Endothelial cell of umbilical vein (primary cell): ENCODE measurements around the gene UBE2Q2. TPM values are rescaled to one million over a fixed set of nuclear protein-coding genes. Genes with fewer than 3 reads are reported as not detected.

Experiments
- BruUV-seq: library from RNA; stranded (reverse); fragments of 400-500 nt; replicated peaks from 2 replicates; lab custom pipeline; 2021; lab: Mats Ljungman, UMichigan
- CTCF ChIA-PET: fragments of 300-600, 350-600 bp; sonication (Branson Sonifier 250); formaldehyde crosslinking; loops from one replicate; lab custom pipeline; 2021; ENCODE audit warnings: antibody characterized with exemption, inconsistent platforms; lab: Charles Lee
- POLR2A ChIA-PET: fragments of 300-600, 350-600 bp; sonication (Branson Sonifier 250); formaldehyde crosslinking; loops from one replicate; lab custom pipeline; 2021; ENCODE audit warnings: antibody characterized with exemption, inconsistent platforms; lab: Charles Lee
- DNase-seq: peaks from one replicate; pipeline ENCODE4 v3.0.0-alpha.2; 2011; ENCODE audit warnings: low read depth, low spot score
- FAIRE-seq: peaks from 2 replicates; lab custom pipeline; 2011; peaks lifted over from hg19 to GRCh38; lab: Jason Lieb, UNC
- H2AFZ ChIP-seq: 2 replicates; pipeline ENCODE4 v1.6.0; 2012; ENCODE audit warnings: low read depth, low read length, control low read depth, inconsistent platforms
- H3K27ac ChIP-seq: 2 replicates; pipeline ENCODE4 v1.5.1; 2011; ENCODE audit warnings: low read depth, mild to moderate bottlenecking, control low read depth, low read length, moderate library complexity; ENCODE audit not compliant: insufficient read depth
- H3K27me3 ChIP-seq, 2 experiments: 2 replicates each; pipeline versions ENCODE4 v1.6.0 to v1.6.1; 2011; ENCODE audit warnings: low read length in 2 of 2, mixed read lengths in 1 of 2; ENCODE audit not compliant: control insufficient read depth in 2 of 2, insufficient read depth in 2 of 2
- H3K36me3 ChIP-seq, 2 experiments: 2 replicates in 1 of 2; 3 replicates in 1 of 2; pipeline ENCODE4 v1.5.1; 2011; ENCODE audit warnings: low read length in 2 of 2, mild to moderate bottlenecking in 1 of 2, moderate library complexity in 1 of 2; ENCODE audit not compliant: control insufficient read depth in 2 of 2, insufficient read depth in 2 of 2; ENCODE audit errors: extremely low read depth in 1 of 2
- H3K4me1 ChIP-seq: 3 replicates; pipeline ENCODE4 v1.5.1; 2011; ENCODE audit warnings: mild to moderate bottlenecking, low read length; ENCODE audit not compliant: control insufficient read depth, insufficient read depth; ENCODE audit errors: extremely low read depth
- H3K4me2 ChIP-seq: 2 replicates; pipeline ENCODE4 v1.6.1; 2011; ENCODE audit warnings: low read length, control low read depth, mixed read lengths; ENCODE audit not compliant: insufficient read depth
- H3K4me3 ChIP-seq, 3 experiments: fragments of 200-600 bp in 1 of 3; sonication (generic), shearing (Covaris generic) in 1 of 3; replicated peaks in 1 of 3; 2 replicates each; pipeline ENCODE4 v1.5.1; 2011 to 2016; ENCODE audit warnings: control low read depth in 3 of 3, low read length in 3 of 3, mild to moderate bottlenecking in 2 of 3, inconsistent platforms in 1 of 3, low read depth in 1 of 3, moderate library complexity in 1 of 3; ENCODE audit not compliant: insufficient read depth in 1 of 3
- H3K79me2 ChIP-seq: 2 replicates; pipeline ENCODE4 v1.6.0; 2012; ENCODE audit warnings: low read length, inconsistent platforms; ENCODE audit not compliant: control insufficient read depth, insufficient read depth
- H3K9ac ChIP-seq: replicated peaks from 2 replicates; pipeline ENCODE3; 2011; ENCODE audit warnings: low read length, control low read depth; ENCODE audit not compliant: insufficient read depth; ENCODE audit errors: extremely low read depth
- H3K9me1 ChIP-seq: replicated peaks from 3 replicates; pipeline ENCODE4 v1.6.0; 2011; ENCODE audit warnings: mild to moderate bottlenecking, low read length; ENCODE audit not compliant: control insufficient read depth, insufficient read depth; ENCODE audit errors: extremely low read depth
- H3K9me3 ChIP-seq: replicated peaks from 2 replicates; pipeline ENCODE4 v1.5.1; 2012; ENCODE audit warnings: low read length, inconsistent platforms; ENCODE audit not compliant: control insufficient read depth, insufficient read depth
- H4K20me1 ChIP-seq: replicated peaks from 2 replicates; pipeline ENCODE3; 2011; ENCODE audit warnings: mild to moderate bottlenecking, low read length; ENCODE audit not compliant: control insufficient read depth, insufficient read depth; ENCODE audit errors: extremely low read depth
- EZH2 ChIP-seq: IDR thresholded peaks from 2 replicates; pipeline ENCODE4 v1.6.1; 2012; ENCODE audit warnings: borderline replicate concordance, low read depth, mild to moderate bottlenecking, moderate library complexity, low read length, inconsistent platforms; ENCODE audit not compliant: severe bottlenecking
- FOS ChIP-seq: IDR thresholded peaks from 2 replicates; pipeline ENCODE4 v1.6.1; 2011; ENCODE audit warnings: mild to moderate bottlenecking, low read length, moderate library complexity, borderline replicate concordance; ENCODE audit not compliant: insufficient read depth
- GATA2 ChIP-seq: IDR thresholded peaks from 2 replicates; pipeline ENCODE4 v1.7.0; 2011; ENCODE audit warnings: low read depth, mild to moderate bottlenecking, moderate library complexity, mixed read lengths, low read length; ENCODE audit not compliant: insufficient read length, insufficient read depth
- JUN ChIP-seq: IDR thresholded peaks from 2 replicates; pipeline ENCODE4 v1.6.1; 2011; ENCODE audit warnings: borderline replicate concordance, low read depth; ENCODE audit not compliant: insufficient read length, insufficient read depth
- MYC ChIP-seq: IDR thresholded peaks from one replicate; pipeline ENCODE4 v1.6.1; 2011; ENCODE audit warnings: mild to moderate bottlenecking, low read depth, low read length
- POLR2A ChIP-seq: IDR thresholded peaks from 2 replicates; pipeline ENCODE4 v1.6.1; 2012; ENCODE audit warnings: low read depth, mild to moderate bottlenecking, control low read depth, low read length
- POLR2AphosphoS5 ChIP-seq: IDR thresholded peaks from 2 replicates; pipeline ENCODE4 v1.6.1; 2012; ENCODE audit warnings: low read depth, mild to moderate bottlenecking, control low read depth, low read length, moderate library complexity; ENCODE audit not compliant: insufficient read depth
- dilution Hi-C: fragments of 300-500 bp; cut with MboI; formaldehyde crosslinking; loops from one replicate; pipeline ENCODE4 v1.15.0; 2019; ENCODE audit warnings: low sequenced_read_pairs; ENCODE audit not compliant: extremely low pct_ligation_motif_present
- intact Hi-C: fragments of 100-400 bp; cut with micrococcal nuclease; formaldehyde crosslinking; loops from one replicate; pipeline ENCODE4 v1.10.0; 2022
- polyA plus RNA-seq, 4 experiments: library from polyadenylated mRNA; depleted of rRNA in 3 of 4; stranded (reverse) in 3 of 4; unstranded in 1 of 4; fragments of >200 nt; gene quantifications; 2 replicates each; pipeline versions ENCODE4 v1.2.1 to v1.2.3, GENCODE V29; 2011 to 2012; ENCODE audit warnings: missing spikeins in 1 of 4
- total RNA-seq: library from RNA; stranded (reverse); gene quantifications from 2 replicates; pipeline ENCODE4 v1.2.3, GENCODE V29; 2021
- TF ChIP-seq, protein P1 (sequence below): IDR thresholded peaks from 2 replicates; pipeline ENCODE4 v1.6.1; 2011; ENCODE audit not compliant: insufficient read depth, insufficient read length
- TF ChIP-seq, protein P2 (sequence below), 2 donors: IDR thresholded peaks; 1 replicate in 1 of 2; 2 replicates in 1 of 2; pipeline ENCODE4 v1.5.1; 2011; ENCODE audit warnings: low read length in 2 of 2, mild to moderate bottlenecking in 2 of 2, moderate library complexity in 2 of 2, control low read depth in 1 of 2, inconsistent platforms in 1 of 2, low read depth in 1 of 2; ENCODE audit not compliant: insufficient read depth in 1 of 2; ENCODE audit errors: extremely low read depth in 1 of 2

The UBE2Q2 gene
- total and polyA plus RNA-seq, 2 donors (not counting 3 experiments of a cell fraction or from before 2014, with no cell fraction given) = 12.9 to 32.8 TPM

DNA sequence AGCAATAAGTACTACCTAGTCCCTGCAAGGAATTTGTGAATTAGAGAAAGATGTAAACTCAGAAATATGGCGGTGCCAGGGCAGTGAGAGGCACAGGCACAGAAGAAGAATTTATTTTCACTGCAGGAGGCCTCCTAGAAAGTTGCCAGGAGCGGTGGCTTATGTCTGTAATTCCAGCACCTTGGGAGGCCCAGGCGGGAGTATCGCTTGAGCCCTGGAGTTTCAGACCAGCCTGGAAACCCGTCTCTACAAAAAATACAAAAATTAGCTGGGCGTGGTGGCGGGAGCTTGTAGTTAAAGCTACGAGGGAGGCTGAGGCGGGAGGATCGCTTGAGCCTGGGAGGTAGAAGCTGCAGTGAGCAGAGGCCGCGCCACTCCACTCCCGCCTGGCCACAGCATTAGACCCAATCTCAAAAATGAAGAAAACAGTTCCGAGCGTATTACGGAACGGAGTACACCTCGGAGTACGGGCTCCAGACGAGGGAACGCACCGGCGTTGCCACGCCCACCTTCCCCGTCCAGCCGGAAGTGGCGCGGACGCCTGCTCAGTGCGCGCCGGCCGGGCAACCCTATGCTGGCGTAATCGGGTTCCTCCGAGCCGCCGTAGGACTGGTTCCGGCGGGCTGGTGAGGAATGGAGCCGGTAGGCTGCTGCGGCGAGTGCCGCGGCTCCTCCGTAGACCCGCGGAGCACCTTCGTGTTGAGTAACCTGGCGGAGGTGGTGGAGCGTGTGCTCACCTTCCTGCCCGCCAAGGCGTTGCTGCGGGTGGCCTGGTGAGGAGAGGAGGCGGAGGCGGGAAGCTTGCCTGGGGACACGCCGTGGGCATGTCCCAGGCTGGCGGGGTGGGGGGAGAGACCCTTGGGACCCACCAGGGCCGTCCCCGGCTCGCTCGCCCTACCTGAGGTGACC lies 60.3 kb downstream of the UBE2Q2 start, which contains the start of gene FBXO22:
Gene FBXO22 (plus strand): TSS at position 548 of the 909 bp plus-strand sequence. CDS start 86 bp downstream, at position 634.
- peak; percentile 92 for FAIRE-seq
- Histone ChIP-seq H3K27me3 (no peaks in the 10 kb centered on the region), H3K36me3 (no peaks in the 10 kb centered on the region), H3K79me2 (peaks cover 33% of the 10 kb centered on the region), H4K20me1 (peaks cover 3% of the 10 kb centered on the region), H3K4me2 (peak within 1 kb of the TSS; percentile 68), H3K9me3 (no peaks in the 10 kb centered on the region), H2AFZ (peak within 1 kb of the TSS; percentile 68), H3K9me1 (no peaks in the 10 kb centered on the region), H3K27ac (peak within 1 kb of the TSS; percentile 43), H3K4me3 (peak within 1 kb of the TSS; percentile 73 to 87 (median 82)), H3K4me1 (peaks cover 3% of the 10 kb centered on the region), H3K9ac (peak within 1 kb of the TSS; percentile 74)
- dilution Hi-C loops (no loop called here), intact Hi-C loops (loop anchor here (1.0 kb wide), 1 partner anchor 59 kb away; no protein-coding TSS in a partner anchor)
- ChIA-PET CTCF (interaction anchor here (0.9 to 2.0 kb wide), 3 partner anchors 18 to 94 kb away, joined by 3 to 6 read pairs (median 4); partner anchors contain the start of gene UBE2Q2), POLR2A (no interaction called here)
- peak; percentile 90 for DNase-seq
- TF ChIP-seq POLR2A (peak; percentile 93), FOS (peak; percentile 16), MYC (peak; percentile 26), POLR2AphosphoS5 (peak; percentile 98)
- TF ChIP-seq, protein P1, sequence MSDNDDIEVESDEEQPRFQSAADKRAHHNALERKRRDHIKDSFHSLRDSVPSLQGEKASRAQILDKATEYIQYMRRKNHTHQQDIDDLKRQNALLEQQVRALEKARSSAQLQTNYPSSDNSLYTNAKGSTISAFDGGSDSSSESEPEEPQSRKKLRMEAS = no peak
- BruUV-seq = TSS peak; percentile 90

DNA sequence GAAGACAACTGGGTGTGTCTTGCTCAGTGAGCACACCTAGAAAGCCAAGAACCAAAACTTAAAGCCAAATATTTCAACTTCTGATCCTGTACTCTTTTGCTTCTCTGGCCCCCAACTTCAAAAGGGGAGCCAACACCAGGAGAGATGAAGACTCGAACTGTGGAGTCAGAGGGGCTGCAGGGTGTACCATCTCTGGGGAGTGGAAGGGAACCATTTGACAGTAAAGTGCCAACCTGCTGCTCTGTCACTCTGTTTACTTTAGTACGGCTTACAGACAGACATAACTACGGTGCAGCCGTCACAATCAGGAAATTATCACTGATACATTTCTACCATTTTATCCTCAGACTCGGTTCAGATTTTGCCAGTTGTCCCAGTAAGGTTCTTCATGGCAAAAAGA lies 62.0 kb downstream of the UBE2Q2 start:
- Histone ChIP-seq H3K27me3 (no peaks in the 10 kb centered on the region), H3K27ac (no peak overlapping the region), H3K4me2 (no peak overlapping the region), H4K20me1 (peaks cover 3% of the 10 kb centered on the region), H3K79me2 (peaks cover 48% of the 10 kb centered on the region), H3K9ac (no peak overlapping the region), H3K9me3 (no peaks in the 10 kb centered on the region), H3K4me1 (peaks cover 3% of the 10 kb centered on the region), H3K4me3 (no peak overlapping the region), H3K36me3 (no peaks in the 10 kb centered on the region), H2AFZ (no peak overlapping the region), H3K9me1 (no peaks in the 10 kb centered on the region)
- dilution Hi-C loops (no loop called here), intact Hi-C loops (no loop called here)
- no peak for FAIRE-seq
- BruUV-seq = no TSS peak
- TF ChIP-seq EZH2 = no peak
- TF ChIP-seq POLR2AphosphoS5 = no peak
- TF ChIP-seq GATA2 = no peak
- TF ChIP-seq FOS = no peak
- TF ChIP-seq JUN = no peak
- TF ChIP-seq, protein P1 = no peak
- TF ChIP-seq, protein P2, sequence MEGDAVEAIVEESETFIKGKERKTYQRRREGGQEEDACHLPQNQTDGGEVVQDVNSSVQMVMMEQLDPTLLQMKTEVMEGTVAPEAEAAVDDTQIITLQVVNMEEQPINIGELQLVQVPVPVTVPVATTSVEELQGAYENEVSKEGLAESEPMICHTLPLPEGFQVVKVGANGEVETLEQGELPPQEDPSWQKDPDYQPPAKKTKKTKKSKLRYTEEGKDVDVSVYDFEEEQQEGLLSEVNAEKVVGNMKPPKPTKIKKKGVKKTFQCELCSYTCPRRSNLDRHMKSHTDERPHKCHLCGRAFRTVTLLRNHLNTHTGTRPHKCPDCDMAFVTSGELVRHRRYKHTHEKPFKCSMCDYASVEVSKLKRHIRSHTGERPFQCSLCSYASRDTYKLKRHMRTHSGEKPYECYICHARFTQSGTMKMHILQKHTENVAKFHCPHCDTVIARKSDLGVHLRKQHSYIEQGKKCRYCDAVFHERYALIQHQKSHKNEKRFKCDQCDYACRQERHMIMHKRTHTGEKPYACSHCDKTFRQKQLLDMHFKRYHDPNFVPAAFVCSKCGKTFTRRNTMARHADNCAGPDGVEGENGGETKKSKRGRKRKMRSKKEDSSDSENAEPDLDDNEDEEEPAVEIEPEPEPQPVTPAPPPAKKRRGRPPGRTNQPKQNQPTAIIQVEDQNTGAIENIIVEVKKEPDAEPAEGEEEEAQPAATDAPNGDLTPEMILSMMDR (IDR thresholded peaks at IDR 0.05; ENCODE audit: extremely low read depth in 1 of 2, insufficient read depth in 1 of 2, low read depth in 1 of 2, low read length in 2 of 2) = no peak
- TF ChIP-seq POLR2A = no peak
- no peak for TF ChIP-seq MYC
- no peak for DNase-seq
- ChIA-PET POLR2A (interaction anchor here (0.7 kb wide), 1 partner anchor 69 kb away, joined by 3 read pairs; no protein-coding TSS in a partner anchor), CTCF (no interaction called here)
